ENCODE results near the gene CTNNBIP1.
"Not testable (repeated sequence)": the region's sequence is repeated elsewhere in the genome, so short reads cannot be mapped to it uniquely, and the experiment has no call there.

The CTNNBIP1 gene

DNA sequence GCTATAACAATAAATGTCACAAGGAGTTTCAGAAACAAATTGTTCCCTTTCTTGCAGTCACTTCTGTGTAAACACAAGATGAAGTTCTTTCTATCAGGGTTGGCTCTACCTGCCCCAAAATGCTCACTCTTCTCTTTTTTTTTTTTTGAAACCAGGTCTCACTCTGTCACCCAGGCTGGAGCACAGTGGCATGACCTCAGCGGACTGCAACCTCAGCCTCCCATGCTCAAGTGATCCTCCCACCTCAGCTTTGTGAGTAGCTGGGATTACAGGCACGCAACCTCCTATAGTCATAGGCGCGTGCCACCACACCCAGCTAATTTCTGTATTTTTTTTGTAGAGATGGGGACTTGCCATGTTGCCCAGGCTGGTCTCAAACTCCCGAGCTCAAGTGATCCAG lies 10.5 kb upstream of the CTNNBIP1 start:
- H3K23ac ChIP-seq (ENCODE audit: low read length), result no peak overlapping the region
- H2BK5ac ChIP-seq (ENCODE audit: low read depth, low read length, poor library complexity), result no peak overlapping the region
- DNase-seq, result no peak
- no peak overlapping the region for H2BK120ac ChIP-seq (ENCODE audit: insufficient read depth, low read length, poor library complexity)
- H3K14ac ChIP-seq (ENCODE audit: low read length), result no peak overlapping the region
- WGBS (ENCODE audit: extremely low coverage, insufficient coverage, insufficient read length), result no CpG with 5 or more reads among the region's 5 CpGs
- no peaks in the 10 kb centered on the region for H3K79me1 ChIP-seq (ENCODE audit: low read length)
- no peaks in the 10 kb centered on the region for H3K9me3 ChIP-seq (ENCODE audit: insufficient read depth, low read depth, low read length)
- H3K4ac ChIP-seq (ENCODE audit: low read depth, low read length), result no peak overlapping the region
- H3K27me3 ChIP-seq (ENCODE audit: insufficient read depth, low read length), result no peaks in the 10 kb centered on the region
- no peak overlapping the region for H4K91ac ChIP-seq (ENCODE audit: low read depth, low read length)
- no peaks in the 10 kb centered on the region for H3K79me2 ChIP-seq (ENCODE audit: control insufficient read depth, insufficient read depth, low read length, poor library complexity)
- H4K8ac ChIP-seq (ENCODE audit: low read depth, low read length), result no peak overlapping the region
- no peaks in the 10 kb centered on the region for H3K4me1 ChIP-seq (ENCODE audit: control insufficient read depth in 1 of 2, insufficient read depth in 2 of 2, low read length in 2 of 2)
- H2BK12ac ChIP-seq (ENCODE audit: low read length), result no peak overlapping the region
- H3K36me3 ChIP-seq (ENCODE audit: control insufficient read depth in 1 of 2, insufficient read depth in 2 of 2, low read length in 2 of 2), result no peaks in the 10 kb centered on the region
- no peak overlapping the region for H2AFZ ChIP-seq (ENCODE audit: insufficient read depth, low read length, poor library complexity)
- no peak overlapping the region for H3K27ac ChIP-seq (ENCODE audit: low read depth, low read length)
- no peak overlapping the region for H3K9ac ChIP-seq (ENCODE audit: low read length)
- H3K18ac ChIP-seq (ENCODE audit: low read length), result no peak overlapping the region
- no peak overlapping the region for H4K12ac ChIP-seq (ENCODE audit: low read depth, low read length)
- no peak overlapping the region for H3K4me3 ChIP-seq (ENCODE audit: low read depth, low read length)
- no peak overlapping the region for H3K4me2 ChIP-seq (ENCODE audit: low read length)
- H2AK5ac ChIP-seq (ENCODE audit: low read length), result no peak overlapping the region

DNA sequence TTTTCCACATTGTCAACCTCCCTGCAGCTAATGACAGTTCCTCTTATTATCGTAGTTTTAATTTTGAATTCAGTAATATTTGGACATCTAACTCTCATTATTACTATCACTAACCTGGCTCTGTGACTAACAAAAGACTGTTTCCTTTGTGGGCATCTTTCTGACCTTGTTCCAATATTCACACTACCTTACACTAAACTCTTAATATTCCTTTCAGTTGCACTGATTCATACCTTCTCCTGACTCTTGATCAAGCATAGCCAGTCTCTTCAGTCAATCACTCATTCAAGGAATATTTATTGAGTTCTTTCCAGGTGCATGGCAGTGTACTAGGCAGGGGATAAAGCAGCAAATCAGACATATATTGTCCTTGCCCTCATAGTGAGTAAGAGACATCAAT lies 7.8 kb upstream of the CTNNBIP1 start:
- Histone ChIP-seq H2BK12ac (ENCODE audit: low read length) (no peak overlapping the region), H2BK5ac (ENCODE audit: low read depth, low read length, poor library complexity) (no peak overlapping the region), H3K79me1 (ENCODE audit: low read length) (no peaks in the 10 kb centered on the region), H3K27ac (ENCODE audit: low read depth, low read length) (no peak overlapping the region), H3K4me2 (ENCODE audit: low read length) (no peak overlapping the region), H3K9ac (ENCODE audit: low read length) (no peak overlapping the region), H3K36me3 (ENCODE audit: control insufficient read depth in 1 of 2, insufficient read depth in 2 of 2, low read length in 2 of 2) (no peaks in the 10 kb centered on the region), H3K4me1 (ENCODE audit: control insufficient read depth in 1 of 2, insufficient read depth in 2 of 2, low read length in 2 of 2) (no peaks in the 10 kb centered on the region), H2BK120ac (ENCODE audit: insufficient read depth, low read length, poor library complexity) (no peak overlapping the region), H3K14ac (ENCODE audit: low read length) (no peak overlapping the region), H4K8ac (ENCODE audit: low read depth, low read length) (no peak overlapping the region), H3K18ac (ENCODE audit: low read length) (no peak overlapping the region), H3K4me3 (ENCODE audit: low read depth, low read length) (no peak overlapping the region), H2AK5ac (ENCODE audit: low read length) (no peak overlapping the region), H2AFZ (ENCODE audit: insufficient read depth, low read length, poor library complexity) (no peak overlapping the region), H3K79me2 (ENCODE audit: control insufficient read depth, insufficient read depth, low read length, poor library complexity) (no peaks in the 10 kb centered on the region), H3K9me3 (ENCODE audit: insufficient read depth, low read depth, low read length) (no peaks in the 10 kb centered on the region), H4K91ac (ENCODE audit: low read depth, low read length) (no peak overlapping the region), H3K27me3 (ENCODE audit: insufficient read depth, low read length) (no peaks in the 10 kb centered on the region), H4K12ac (ENCODE audit: low read depth, low read length) (no peak overlapping the region), H3K4ac (ENCODE audit: low read depth, low read length) (no peak overlapping the region), H3K23ac (ENCODE audit: low read length) (no peak overlapping the region)
- no CpG with 5 or more reads among the region's 1 CpG for WGBS (ENCODE audit: extremely low coverage, insufficient coverage, insufficient read length)
- no peak for DNase-seq

DNA sequence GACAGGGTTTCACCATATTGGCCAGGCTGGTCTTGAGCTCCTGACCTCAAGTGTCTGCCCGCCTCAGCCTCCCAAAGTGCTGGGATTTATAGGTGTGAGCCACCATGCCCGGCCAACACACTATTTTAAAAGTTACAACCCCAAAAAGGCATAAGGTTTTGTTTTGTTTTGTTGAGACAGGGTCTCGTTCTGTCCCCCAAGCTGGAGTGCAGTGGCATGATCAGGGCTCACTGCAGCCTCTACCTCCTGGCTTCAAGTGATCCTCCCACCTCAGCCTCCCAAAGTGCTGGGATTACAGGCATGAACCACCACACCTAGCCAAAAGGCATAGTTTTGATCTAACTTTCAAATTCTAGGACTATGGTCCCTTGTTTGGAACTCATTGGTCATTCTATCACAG lies 7.4 kb upstream of the CTNNBIP1 start:
- not testable (repeated sequence) for H3K27ac ChIP-seq (ENCODE audit: low read depth, low read length); H3K4me2 ChIP-seq (ENCODE audit: low read length); DNase-seq; H2BK12ac ChIP-seq (ENCODE audit: low read length); H4K12ac ChIP-seq (ENCODE audit: low read depth, low read length); H3K23ac ChIP-seq (ENCODE audit: low read length); H3K18ac ChIP-seq (ENCODE audit: low read length); H3K4me3 ChIP-seq (ENCODE audit: low read depth, low read length); H2AFZ ChIP-seq (ENCODE audit: insufficient read depth, low read length, poor library complexity); H3K36me3 ChIP-seq (ENCODE audit: control insufficient read depth in 1 of 2, insufficient read depth in 2 of 2, low read length in 2 of 2); H3K4me1 ChIP-seq (ENCODE audit: control insufficient read depth in 1 of 2, insufficient read depth in 2 of 2, low read length in 2 of 2); H3K9ac ChIP-seq (ENCODE audit: low read length); H3K27me3 ChIP-seq (ENCODE audit: insufficient read depth, low read length); H2BK5ac ChIP-seq (ENCODE audit: low read depth, low read length, poor library complexity); H3K9me3 ChIP-seq (ENCODE audit: insufficient read depth, low read depth, low read length); H2BK120ac ChIP-seq (ENCODE audit: insufficient read depth, low read length, poor library complexity); H3K79me1 ChIP-seq (ENCODE audit: low read length); H2AK5ac ChIP-seq (ENCODE audit: low read length); H3K4ac ChIP-seq (ENCODE audit: low read depth, low read length); H4K91ac ChIP-seq (ENCODE audit: low read depth, low read length); H3K14ac ChIP-seq (ENCODE audit: low read length); H4K8ac ChIP-seq (ENCODE audit: low read depth, low read length); H3K79me2 ChIP-seq (ENCODE audit: control insufficient read depth, insufficient read depth, low read length, poor library complexity)
- WGBS (ENCODE audit: extremely low coverage, insufficient coverage, insufficient read length), result no CpG with 5 or more reads among the region's 3 CpGs

DNA sequence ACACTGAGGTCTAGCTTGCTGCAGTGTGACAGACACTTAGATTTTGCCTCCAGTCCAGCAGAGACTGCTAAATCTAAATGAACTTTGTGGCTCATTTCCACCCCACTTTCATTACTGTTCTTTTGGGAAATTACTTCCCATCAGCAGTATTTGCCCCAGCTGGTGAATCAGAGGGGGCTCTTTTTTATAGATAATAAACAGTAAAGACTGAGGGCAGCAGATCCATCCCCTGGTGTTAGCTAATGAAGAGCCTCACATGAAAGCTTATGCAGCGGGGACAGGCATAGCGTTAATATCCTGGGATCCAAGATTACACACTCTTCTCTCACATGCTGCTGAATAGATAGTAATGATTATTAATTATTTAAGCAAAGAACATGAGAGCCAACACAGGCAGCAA lies 6.4 kb upstream of the CTNNBIP1 start:
- no peak overlapping the region for H3K27ac ChIP-seq (ENCODE audit: low read depth, low read length)
- no peak overlapping the region for H3K9ac ChIP-seq (ENCODE audit: low read length)
- no peak overlapping the region for H2AK5ac ChIP-seq (ENCODE audit: low read length)
- H2BK12ac ChIP-seq (ENCODE audit: low read length), result no peak overlapping the region
- no peak overlapping the region for H3K14ac ChIP-seq (ENCODE audit: low read length)
- H3K27me3 ChIP-seq (ENCODE audit: insufficient read depth, low read length), result no peaks in the 10 kb centered on the region
- H2AFZ ChIP-seq (ENCODE audit: insufficient read depth, low read length, poor library complexity), result no peak overlapping the region
- no peaks in the 10 kb centered on the region for H3K4me1 ChIP-seq (ENCODE audit: control insufficient read depth in 1 of 2, insufficient read depth in 2 of 2, low read length in 2 of 2)
- no peak for DNase-seq
- H3K4me3 ChIP-seq (ENCODE audit: low read depth, low read length), result no peak overlapping the region
- H3K4ac ChIP-seq (ENCODE audit: low read depth, low read length), result no peak overlapping the region
- H4K12ac ChIP-seq (ENCODE audit: low read depth, low read length), result no peak overlapping the region
- H3K79me1 ChIP-seq (ENCODE audit: low read length), result no peaks in the 10 kb centered on the region
- H3K23ac ChIP-seq (ENCODE audit: low read length), result no peak overlapping the region
- H2BK5ac ChIP-seq (ENCODE audit: low read depth, low read length, poor library complexity), result no peak overlapping the region
- no CpG with 5 or more reads among the region's 2 CpGs for WGBS (ENCODE audit: extremely low coverage, insufficient coverage, insufficient read length)
- H2BK120ac ChIP-seq (ENCODE audit: insufficient read depth, low read length, poor library complexity), result no peak overlapping the region
- no peak overlapping the region for H4K91ac ChIP-seq (ENCODE audit: low read depth, low read length)
- no peak overlapping the region for H3K4me2 ChIP-seq (ENCODE audit: low read length)
- no peaks in the 10 kb centered on the region for H3K79me2 ChIP-seq (ENCODE audit: control insufficient read depth, insufficient read depth, low read length, poor library complexity)
- no peaks in the 10 kb centered on the region for H3K36me3 ChIP-seq (ENCODE audit: control insufficient read depth in 1 of 2, insufficient read depth in 2 of 2, low read length in 2 of 2)
- no peak overlapping the region for H4K8ac ChIP-seq (ENCODE audit: low read depth, low read length)
- no peak overlapping the region for H3K18ac ChIP-seq (ENCODE audit: low read length)
- no peaks in the 10 kb centered on the region for H3K9me3 ChIP-seq (ENCODE audit: insufficient read depth, low read depth, low read length)

DNA sequence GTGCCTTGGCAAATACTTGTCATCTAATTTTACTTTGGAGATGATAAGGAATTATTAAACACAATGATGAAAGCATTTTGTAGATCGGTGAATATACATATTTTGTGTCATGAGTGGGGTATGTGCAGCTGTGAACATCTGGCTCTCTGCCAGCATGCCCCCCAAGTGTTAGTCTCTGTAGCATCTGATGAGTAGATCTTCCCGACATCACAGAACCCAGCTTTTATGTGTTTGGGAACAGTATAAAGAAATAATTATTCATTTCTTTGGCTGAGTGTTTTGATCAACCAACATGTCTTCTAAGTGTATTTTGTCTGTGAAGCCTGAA lies 4.5 kb upstream of the CTNNBIP1 start:
- H2BK5ac ChIP-seq (ENCODE audit: low read depth, low read length, poor library complexity), result no peak overlapping the region
- H4K91ac ChIP-seq (ENCODE audit: low read depth, low read length), result no peak overlapping the region
- peaks cover 2% of the 10 kb centered on the region for H3K79me2 ChIP-seq (ENCODE audit: control insufficient read depth, insufficient read depth, low read length, poor library complexity)
- no peaks in the 10 kb centered on the region for H3K36me3 ChIP-seq (ENCODE audit: control insufficient read depth in 1 of 2, insufficient read depth in 2 of 2, low read length in 2 of 2)
- no CpG with 5 or more reads among the region's 2 CpGs for WGBS (ENCODE audit: extremely low coverage, insufficient coverage, insufficient read length)
- H4K12ac ChIP-seq (ENCODE audit: low read depth, low read length), result no peak overlapping the region
- H3K27me3 ChIP-seq (ENCODE audit: insufficient read depth, low read length), result no peaks in the 10 kb centered on the region
- no peak overlapping the region for H3K14ac ChIP-seq (ENCODE audit: low read length)
- no peak overlapping the region for H3K18ac ChIP-seq (ENCODE audit: low read length)
- no peak overlapping the region for H3K9ac ChIP-seq (ENCODE audit: low read length)
- H2AFZ ChIP-seq (ENCODE audit: insufficient read depth, low read length, poor library complexity), result no peak overlapping the region
- H3K4me3 ChIP-seq (ENCODE audit: low read depth, low read length), result no peak overlapping the region
- H3K4me2 ChIP-seq (ENCODE audit: low read length), result no peak overlapping the region
- H2BK12ac ChIP-seq (ENCODE audit: low read length), result no peak overlapping the region
- H3K4me1 ChIP-seq (ENCODE audit: control insufficient read depth in 1 of 2, insufficient read depth in 2 of 2, low read length in 2 of 2), result no peaks in the 10 kb centered on the region
- H3K4ac ChIP-seq (ENCODE audit: low read depth, low read length), result no peak overlapping the region
- H3K27ac ChIP-seq (ENCODE audit: low read depth, low read length), result no peak overlapping the region
- no peaks in the 10 kb centered on the region for H3K9me3 ChIP-seq (ENCODE audit: insufficient read depth, low read depth, low read length)
- no peak for DNase-seq
- H2AK5ac ChIP-seq (ENCODE audit: low read length), result no peak overlapping the region
- H3K79me1 ChIP-seq (ENCODE audit: low read length), result peaks cover 6% of the 10 kb centered on the region
- no peak overlapping the region for H4K8ac ChIP-seq (ENCODE audit: low read depth, low read length)
- H3K23ac ChIP-seq (ENCODE audit: low read length), result no peak overlapping the region
- no peak overlapping the region for H2BK120ac ChIP-seq (ENCODE audit: insufficient read depth, low read length, poor library complexity)
